HEK293 (cell line): ENCODE results near the gene FGR.

Experiments used
- CTCF ChIA-PET: fragments of 350-600 bp; formaldehyde crosslinking; extraction: SDS; loops from one replicate; lab custom pipeline; 2021; ENCODE audit warnings: antibody characterized with exemption; lab: Yijun Ruan, JAX
- POLR2A ChIA-PET: fragments of 300-600 bp; formaldehyde crosslinking; extraction: SDS; loops from one replicate; lab custom pipeline; 2020; ENCODE audit warnings: antibody characterized with exemption, inconsistent platforms; lab: Yijun Ruan, JAX
- H3K27ac ChIP-seq: fragments of 200-500 bp; sonication (Bioruptor generic); 2 replicates; pipeline ENCODE4 v1.5.1; 2014; ENCODE audit warnings: low read depth, low read length, control low read depth, inconsistent platforms; ENCODE audit errors: extremely low read depth
- H3K36me3 ChIP-seq, 2 experiments: fragments of 200-500 bp in 1 of 2; sonication (Bioruptor generic) in 1 of 2; 1 replicate in 1 of 2; 2 replicates in 1 of 2; pipeline ENCODE4 v1.5.1; 2014 to 2017; ENCODE audit warnings: inconsistent platforms in 2 of 2, low read length in 2 of 2; ENCODE audit not compliant: control insufficient read depth in 2 of 2, insufficient read depth in 1 of 2
- H3K4me1 ChIP-seq: fragments of 200-500 bp; sonication (Bioruptor generic); 2 replicates; pipeline ENCODE4 v1.5.1; 2014; ENCODE audit warnings: mild to moderate bottlenecking, low read length, inconsistent platforms; ENCODE audit not compliant: control insufficient read depth, insufficient read depth
- H3K4me3 ChIP-seq: 2 replicates; pipeline ENCODE4 v1.5.1; 2011; ENCODE audit warnings: low read depth, mild to moderate bottlenecking, control low read depth, low read length, moderate library complexity
- H3K9me3 ChIP-seq: fragments of 200-500 bp; sonication (Bioruptor generic); 2 replicates; pipeline ENCODE4 v1.5.1; 2014; ENCODE audit warnings: low read depth, low read length, inconsistent platforms; ENCODE audit not compliant: control insufficient read depth, insufficient read depth
- BCL11A ChIP-seq: fragments of 450-650 bp; formaldehyde crosslinking; IDR thresholded peaks from 2 replicates; pipeline ENCODE4 v1.5.1; 2016; ENCODE audit warnings: low read depth, missing biosample characterization, missing genetic modification characterization
- BCL6B ChIP-seq: fragments of 450-650 bp; formaldehyde crosslinking; IDR thresholded peaks from 2 replicates; pipeline ENCODE4 v1.5.1; 2017; ENCODE audit warnings: missing biosample characterization, missing genetic modification characterization
- FEZF1 ChIP-seq: fragments of 450-650 bp; formaldehyde crosslinking; IDR thresholded peaks from 2 replicates; pipeline ENCODE4 v1.5.1; 2016; ENCODE audit warnings: missing biosample characterization, missing genetic modification characterization
- PRDM1 ChIP-seq: fragments of 450-650 bp; formaldehyde crosslinking; IDR thresholded peaks from 2 replicates; pipeline ENCODE4; 2016; ENCODE audit warnings: missing biosample characterization, missing genetic modification characterization
- SCRT1 ChIP-seq: fragments of 450-650 bp; formaldehyde crosslinking; IDR thresholded peaks from 2 replicates; pipeline ENCODE4 v1.5.1; 2016; ENCODE audit warnings: missing biosample characterization, missing genetic modification characterization, borderline replicate concordance
- SCRT2 ChIP-seq: fragments of 450-650 bp; formaldehyde crosslinking; IDR thresholded peaks from 2 replicates; pipeline ENCODE4 v1.5.1; 2016; ENCODE audit warnings: missing biosample characterization, missing genetic modification characterization
- SP7 ChIP-seq: fragments of 450-650 bp; formaldehyde crosslinking; IDR thresholded peaks from 2 replicates; pipeline ENCODE4 v1.5.1; 2016; ENCODE audit warnings: missing biosample characterization, missing genetic modification characterization
- ZBTB10 ChIP-seq: fragments of 450-650 bp; formaldehyde crosslinking; IDR thresholded peaks from 2 replicates; pipeline ENCODE4 v1.5.1; 2016; ENCODE audit warnings: missing biosample characterization, missing genetic modification characterization
- ZNF19 ChIP-seq: fragments of 450-650 bp; formaldehyde crosslinking; IDR thresholded peaks from 2 replicates; pipeline ENCODE4; 2016; ENCODE audit warnings: missing biosample characterization, missing genetic modification characterization, low read depth
- ZNF292 ChIP-seq: fragments of 450-650 bp; formaldehyde crosslinking; IDR thresholded peaks from 2 replicates; pipeline ENCODE4 v1.5.1; 2016; ENCODE audit warnings: low read depth, missing biosample characterization, missing genetic modification characterization, borderline replicate concordance
- ZNF341 ChIP-seq: fragments of 450-650 bp; formaldehyde crosslinking; IDR thresholded peaks from 2 replicates; pipeline ENCODE4; 2016; ENCODE audit warnings: low read depth, missing biosample characterization, missing genetic modification characterization
- ZNF398 ChIP-seq: fragments of 450-650 bp; formaldehyde crosslinking; IDR thresholded peaks from 2 replicates; pipeline ENCODE4 v1.5.1; 2017; ENCODE audit warnings: missing biosample characterization, missing genetic modification characterization
- ZNF473 ChIP-seq: fragments of 450-650 bp; formaldehyde crosslinking; IDR thresholded peaks from 2 replicates; pipeline ENCODE4 v1.5.1; 2017; ENCODE audit warnings: missing biosample characterization, missing genetic modification characterization
- ZNF600 ChIP-seq: fragments of 450-650 bp; formaldehyde crosslinking; IDR thresholded peaks from 2 replicates; pipeline ENCODE4 v1.5.1; 2016; ENCODE audit warnings: missing biosample characterization, missing genetic modification characterization
- ZNF626 ChIP-seq: fragments of 450-650 bp; sonication (Bioruptor Pico); formaldehyde crosslinking; IDR thresholded peaks from 2 replicates; pipeline ENCODE4 v1.5.1; 2018; ENCODE audit warnings: missing biosample characterization, missing genetic modification characterization, inconsistent platforms
- ZNF701 ChIP-seq: fragments of 450-650 bp; formaldehyde crosslinking; IDR thresholded peaks from 2 replicates; pipeline ENCODE4 v1.5.1; 2016; ENCODE audit warnings: missing biosample characterization, missing genetic modification characterization
- ZNF747 ChIP-seq: fragments of 450-650 bp; formaldehyde crosslinking; IDR thresholded peaks from 2 replicates; pipeline ENCODE4 v1.5.1; 2016; ENCODE audit warnings: missing biosample characterization, missing genetic modification characterization
- ZSCAN23 ChIP-seq: fragments of 450-650 bp; formaldehyde crosslinking; IDR thresholded peaks from 2 replicates; pipeline ENCODE4 v1.5.1; 2016; ENCODE audit warnings: missing biosample characterization, missing genetic modification characterization

Gene FGR

GRCh38 chr1:27633640-27634176, 1.3 kb downstream of the FGR start:
- no peak for TF ChIP-seq ZNF600 (tag by site-specific recombination)
- TF ChIP-seq ZNF292 (tag by site-specific recombination) = no peak
- TF ChIP-seq ZNF341 = no peak
- no peak for TF ChIP-seq BCL11A (tag by site-specific recombination)
- TF ChIP-seq FEZF1 (tag by site-specific recombination) = no peak
- no peak for TF ChIP-seq ZNF747
- no peak for TF ChIP-seq ZNF398 (tag by site-specific recombination)
- Histone ChIP-seq H3K4me3 (no peak overlapping the region), H3K9me3 (no peaks in the 10 kb centered on the region), H3K36me3 (no peaks in the 10 kb centered on the region), H3K27ac (no peak overlapping the region), H3K4me1 (no peaks in the 10 kb centered on the region)
- ChIA-PET POLR2A (no interaction called here), CTCF (no interaction called here)

GRCh38 chr1:27633298-27633610, 1.7 kb downstream of the FGR start:
- no peak overlapping the region for H3K4me3 ChIP-seq
- no peaks in the 10 kb centered on the region for H3K9me3 ChIP-seq
- no peak overlapping the region for H3K27ac ChIP-seq
- TF ChIP-seq ZNF19 (tag by site-specific recombination) (no peak), ZBTB10 (no peak), SP7 (tag by site-specific recombination) (no peak), ZNF626 (no peak), ZNF701 (no peak), BCL6B (no peak), ZNF473 (tag by site-specific recombination) (no peak)
- CTCF ChIA-PET = interaction anchor here (0.9 kb wide), 1 partner anchor 300 kb away, joined by 3 read pairs; no protein-coding TSS in a partner anchor
- POLR2A ChIA-PET = no interaction called here
- no peaks in the 10 kb centered on the region for H3K4me1 ChIP-seq
- H3K36me3 ChIP-seq = no peaks in the 10 kb centered on the region

- Histone ChIP-seq H3K9me3 (no peaks in the 10 kb centered on the region), H3K4me3 (no peak overlapping the region), H3K4me1 (no peaks in the 10 kb centered on the region), H3K36me3 (no peaks in the 10 kb centered on the region)
- POLR2A ChIA-PET = no interaction called here
- TF ChIP-seq SCRT1 (tag by site-specific recombination) (peak; percentile 65; the same call in 1 of the 2 replicates), PRDM1 (tag by site-specific recombination) (no peak), ZSCAN23 (tag by site-specific recombination) (no peak), SCRT2 (peak; percentile 90)
- TF ChIP-seq, all 188 proteins: peak for 2
- no peak overlapping the region for H3K27ac ChIP-seq
- CTCF ChIA-PET = interaction anchor here (0.5 to 0.9 kb wide), 2 partner anchors 300 to 603 kb away, joined by 3 to 4 read pairs; no protein-coding TSS in a partner anchor
Observed at GRCh38 chr1:27632387-27633297, 2.3 kb downstream of the FGR start.
